Activated T-helper 1 cell treated with anti-CD3 and anti-CD28 coated beads, Interleukin-12 subunit alpha, Interleukin-12 subunit beta, Interleukin-2, Interleukin-4 antibody, amounts not matched to agents 30 ng/mL and 10 ng/mL and 1 ng/mL, durations not matched to agents 14 hours and 24 hours and 36 hours (primary cell): ENCODE data around the gene CARS1. TPM values are rescaled to one million over a fixed set of nuclear protein-coding genes. Genes with fewer than 3 reads are reported as not detected.
"Not testable (repeated sequence)": the region's sequence is repeated elsewhere in the genome, so short reads cannot be mapped to it uniquely, and the experiment has no call there.

ENCODE experiments used
- DNase-seq: peaks from one replicate; pipeline ENCODE4 v3.0.0; 2021; ENCODE audit warnings: low spot score
- H3K27ac Mint-ChIP-seq: one replicate; pipeline ENCODE4 v1.8.0; 2021; ENCODE audit warnings: mild to moderate bottlenecking, mixed read lengths
- H3K27me3 Mint-ChIP-seq: one replicate; pipeline ENCODE4 v1.8.0; 2022; ENCODE audit warnings: mild to moderate bottlenecking, moderate library complexity, mixed read lengths; ENCODE audit not compliant: insufficient read depth
- H3K36me3 Mint-ChIP-seq: one replicate; pipeline ENCODE4 v1.8.0; 2021; ENCODE audit warnings: low read depth, mixed read lengths
- H3K4me1 Mint-ChIP-seq: one replicate; pipeline ENCODE4 v1.8.0; 2021; ENCODE audit warnings: low read depth, mixed read lengths
- H3K4me3 Mint-ChIP-seq: one replicate; pipeline ENCODE4 v1.8.0; 2021; ENCODE audit warnings: mild to moderate bottlenecking, moderate library complexity, mixed read lengths
- H3K9me3 Mint-ChIP-seq: one replicate; pipeline ENCODE4 v1.8.0; 2021; ENCODE audit warnings: mixed read lengths
- intact Hi-C: fragments of 100-400 bp; cut with micrococcal nuclease; formaldehyde crosslinking; loops from one replicate; pipeline ENCODE4 v1.15.1; 2024
- total RNA-seq: library from RNA; stranded (reverse); gene quantifications from 2 replicates; pipeline ENCODE4 v1.2.3, GENCODE V29; 2022

CARS1 gene
- total RNA-seq, 1 donor from 2014 or later = 63.6 TPM

GRCh38 chr11:3086114-3086513, 28.9 kb upstream of the CARS1 start:
- no peak overlapping the region for H3K27ac Mint-ChIP-seq
- H3K36me3 Mint-ChIP-seq = no peaks in the 10 kb centered on the region
- H3K4me1 Mint-ChIP-seq = no peaks in the 10 kb centered on the region
- H3K27me3 Mint-ChIP-seq = peaks cover 2% of the 10 kb centered on the region
- DNase-seq = no peak
- H3K9me3 Mint-ChIP-seq = no peaks in the 10 kb centered on the region
- intact Hi-C loops = no loop called here
- no peak overlapping the region for H3K4me3 Mint-ChIP-seq

GRCh38 chr11:3085052-3085451, 27.8 kb upstream of the CARS1 start:
- intact Hi-C loops = no loop called here
- Mint-ChIP-seq H3K27ac (no peak overlapping the region), H3K9me3 (no peaks in the 10 kb centered on the region), H3K4me1 (no peaks in the 10 kb centered on the region), H3K27me3 (peaks cover 2% of the 10 kb centered on the region), H3K4me3 (no peak overlapping the region), H3K36me3 (no peaks in the 10 kb centered on the region)
- no peak for DNase-seq

GRCh38 chr11:3083321-3083720, 26.1 kb upstream of the CARS1 start:
- Mint-ChIP-seq H3K27me3 (peaks cover 8% of the 10 kb centered on the region), H3K36me3 (no peaks in the 10 kb centered on the region), H3K4me1 (no peaks in the 10 kb centered on the region), H3K27ac (no peak overlapping the region), H3K4me3 (no peak overlapping the region), H3K9me3 (no peaks in the 10 kb centered on the region)
- no peak for DNase-seq
- intact Hi-C loops = no loop called here

GRCh38 chr11:3081386-3081751, 24.1 kb upstream of the CARS1 start:
- Mint-ChIP-seq H3K27ac (no peak overlapping the region), H3K36me3 (no peaks in the 10 kb centered on the region)
- intact Hi-C loops = no loop called here

GRCh38 chr11:3080733-3081385, 23.6 kb upstream of the CARS1 start:
- no peak for DNase-seq
- H3K9me3 Mint-ChIP-seq = no peaks in the 10 kb centered on the region
- H3K4me1 Mint-ChIP-seq = no peaks in the 10 kb centered on the region
- H3K27me3 Mint-ChIP-seq = peaks cover 8% of the 10 kb centered on the region
- intact Hi-C loops = no loop called here
- H3K36me3 Mint-ChIP-seq = no peaks in the 10 kb centered on the region
- no peak overlapping the region for H3K4me3 Mint-ChIP-seq
- no peak overlapping the region for H3K27ac Mint-ChIP-seq

More at GRCh38 chr11:3081386-3081751, 24.1 kb upstream of the CARS1 start:
- DNase-seq = no peak
- H3K27me3 Mint-ChIP-seq = peaks cover 8% of the 10 kb centered on the region
- H3K4me3 Mint-ChIP-seq = no peak overlapping the region
- no peaks in the 10 kb centered on the region for H3K9me3 Mint-ChIP-seq
- H3K4me1 Mint-ChIP-seq = no peaks in the 10 kb centered on the region

- Mint-ChIP-seq H3K27me3 (peaks cover 10% of the 10 kb centered on the region), H3K27ac (no peak overlapping the region), H3K4me3 (no peak overlapping the region), H3K36me3 (no peaks in the 10 kb centered on the region), H3K4me1 (no peaks in the 10 kb centered on the region), H3K9me3 (no peaks in the 10 kb centered on the region)
- intact Hi-C loops = no loop called here
- no peak for DNase-seq
Measured at GRCh38 chr11:3080104-3080503, 22.9 kb upstream of the CARS1 start.

- H3K36me3 Mint-ChIP-seq = no peaks in the 10 kb centered on the region
- H3K4me3 Mint-ChIP-seq = no peak overlapping the region
- H3K27ac Mint-ChIP-seq = no peak overlapping the region
- intact Hi-C loops = no loop called here
- no peak for DNase-seq
- H3K9me3 Mint-ChIP-seq = no peaks in the 10 kb centered on the region
- H3K4me1 Mint-ChIP-seq = no peaks in the 10 kb centered on the region
- H3K27me3 Mint-ChIP-seq = peaks cover 10% of the 10 kb centered on the region
Measured at GRCh38 chr11:3077846-3078440, 20.7 kb upstream of the CARS1 start.

GRCh38 chr11:3077189-3077836, 20.1 kb upstream of the CARS1 start:
- H3K27ac Mint-ChIP-seq = no peak overlapping the region
- H3K4me3 Mint-ChIP-seq = no peak overlapping the region
- H3K36me3 Mint-ChIP-seq = no peaks in the 10 kb centered on the region
- intact Hi-C loops = no loop called here
- no peak for DNase-seq
- H3K9me3 Mint-ChIP-seq = no peaks in the 10 kb centered on the region
- H3K27me3 Mint-ChIP-seq = peaks cover 10% of the 10 kb centered on the region
- H3K4me1 Mint-ChIP-seq = no peaks in the 10 kb centered on the region

- DNase-seq = no peak
- Mint-ChIP-seq H3K27ac (no peak overlapping the region), H3K4me3 (no peak overlapping the region), H3K9me3 (no peaks in the 10 kb centered on the region), H3K27me3 (peaks cover 19% of the 10 kb centered on the region), H3K4me1 (no peaks in the 10 kb centered on the region), H3K36me3 (no peaks in the 10 kb centered on the region)
- intact Hi-C loops = no loop called here
Measured at GRCh38 chr11:3074912-3075589, 17.8 kb upstream of the CARS1 start.

GRCh38 chr11:3073029-3073435, 15.8 kb upstream of the CARS1 start:
- no peak overlapping the region for H3K4me3 Mint-ChIP-seq
- intact Hi-C loops = no loop called here
- H3K9me3 Mint-ChIP-seq = no peaks in the 10 kb centered on the region
- H3K27ac Mint-ChIP-seq = no peak overlapping the region
- H3K36me3 Mint-ChIP-seq = no peaks in the 10 kb centered on the region
- peaks cover 19% of the 10 kb centered on the region for H3K27me3 Mint-ChIP-seq
- no peaks in the 10 kb centered on the region for H3K4me1 Mint-ChIP-seq
- DNase-seq = no peak

GRCh38 chr11:3069425-3069824, 12.2 kb upstream of the CARS1 start:
- Mint-ChIP-seq H3K27ac (no peak overlapping the region), H3K4me3 (no peak overlapping the region), H3K27me3 (peaks cover 24% of the 10 kb centered on the region), H3K36me3 (no peaks in the 10 kb centered on the region), H3K9me3 (no peaks in the 10 kb centered on the region), H3K4me1 (no peaks in the 10 kb centered on the region)
- DNase-seq = no peak
- intact Hi-C loops = no loop called here

- not testable (repeated sequence) for H3K27ac Mint-ChIP-seq, H3K4me1 Mint-ChIP-seq
Measured at GRCh38 chr11:3066308-3066707, 9.1 kb upstream of the CARS1 start.

GRCh38 chr11:3064709-3065108, 7.5 kb upstream of the CARS1 start:
- H3K27ac Mint-ChIP-seq, H3K36me3 Mint-ChIP-seq, DNase-seq, H3K4me1 Mint-ChIP-seq, H3K4me3 Mint-ChIP-seq, intact Hi-C loops, H3K9me3 Mint-ChIP-seq: not testable (repeated sequence)
- H3K27me3 Mint-ChIP-seq = peaks cover 16% of the 10 kb centered on the region

More at GRCh38 chr11:3066308-3066707, 9.1 kb upstream of the CARS1 start:
- H3K9me3 Mint-ChIP-seq, DNase-seq, H3K36me3 Mint-ChIP-seq, H3K4me3 Mint-ChIP-seq, intact Hi-C loops: not testable (repeated sequence)
- H3K27me3 Mint-ChIP-seq = peaks cover 22% of the 10 kb centered on the region
